SK-MEL-5 (cell line): Measurements from ENCODE around the gene COQ7. TPM values are rescaled to one million over a fixed set of nuclear protein-coding genes. Genes with fewer than 3 reads are reported as not detected.

Experiments
- DNase-seq: peaks from one replicate; pipeline ENCODE4 v3.0.0-alpha.2; 2016; ENCODE audit warnings: low read depth, low spot score
- in situ Hi-C: cut with HindIII; loops from 2 replicates; pipeline ENCODE4 v1.10.0; 2016; ENCODE audit warnings: low sequenced_read_pairs, high pct_unique_total_duplicates, low pct_unique_long_range_greater_than_20kb
- polyA plus RNA-seq, 2 experiments: library from polyadenylated mRNA; depleted of rRNA; stranded (reverse); fragments of >200 nt; gene quantifications; 2 replicates each; pipeline ENCODE4 v1.2.3, GENCODE V29; 2015
- total RNA-seq: library from RNA; depleted of rRNA; stranded (reverse); fragments of >200 nt; shearing (Covaris generic); gene quantifications from 2 replicates; pipeline ENCODE4 v1.2.3, GENCODE V29; 2014; rRNA removed

The COQ7 gene
- total RNA-seq = 23.4 and 26.4 TPM in 2 replicates
- 22.7 and 36.7 TPM in 2 replicates for polyA plus RNA-seq (2015; cell fraction: cytosol; rRNA removed)
- 18.3 and 22.0 TPM in 2 replicates for polyA plus RNA-seq (2015; cell fraction: nucleus; rRNA removed)

GRCh38 chr16:19067349-19068236 is at the start of gene COQ7:
TSS of gene COQ7 (plus strand) at chr16:19067614. CDS start at chr16:19067665, 51 bp downstream.
- peak; percentile 99 for DNase-seq
- in situ Hi-C loops = no loop called here

DNA sequence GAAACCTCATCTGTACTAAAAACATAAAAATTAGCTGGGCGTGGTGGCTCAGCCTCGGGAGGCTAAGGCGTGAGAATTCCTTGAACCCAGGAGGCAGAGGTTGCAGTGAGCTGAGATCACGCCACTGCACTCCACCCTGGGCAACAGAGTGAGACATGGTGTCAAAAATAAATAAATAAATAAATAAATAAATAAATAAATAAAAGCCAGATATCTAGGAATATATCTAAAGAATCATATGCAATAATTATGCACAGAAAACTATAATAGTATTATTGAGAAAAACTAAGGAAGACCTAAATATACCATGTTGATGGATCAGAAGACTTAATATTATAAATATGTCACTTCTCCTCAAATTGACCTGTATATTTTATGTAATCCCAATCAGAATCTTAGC is 46.7 kb upstream of the COQ7 start:
- in situ Hi-C loops = no loop called here
- no peak for DNase-seq

DNA sequence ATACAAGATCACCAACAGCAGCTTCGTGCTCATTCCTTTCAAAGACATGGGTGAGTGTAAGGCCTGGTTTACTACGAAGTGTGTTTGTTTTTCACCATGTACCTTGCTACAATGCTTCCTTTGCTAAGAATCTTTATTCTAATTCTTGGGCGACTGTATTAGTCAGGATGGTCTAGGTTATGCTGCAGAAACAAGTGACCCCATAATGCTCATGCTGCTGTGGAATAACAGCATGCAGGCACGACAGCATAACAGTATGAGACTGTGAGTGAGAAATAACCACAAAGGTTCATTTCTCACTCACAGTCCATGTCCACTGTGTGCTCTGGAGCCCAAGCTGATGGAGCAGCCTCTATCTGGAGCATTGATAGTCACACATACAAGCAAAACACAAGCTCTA is 45.7 kb upstream of the COQ7 start:
- no peak for DNase-seq
- in situ Hi-C loops = no loop called here

GRCh38 chr16:19027416-19027815 is 40.0 kb upstream of the COQ7 start:
- no peak for DNase-seq
- in situ Hi-C loops = no loop called here

DNA sequence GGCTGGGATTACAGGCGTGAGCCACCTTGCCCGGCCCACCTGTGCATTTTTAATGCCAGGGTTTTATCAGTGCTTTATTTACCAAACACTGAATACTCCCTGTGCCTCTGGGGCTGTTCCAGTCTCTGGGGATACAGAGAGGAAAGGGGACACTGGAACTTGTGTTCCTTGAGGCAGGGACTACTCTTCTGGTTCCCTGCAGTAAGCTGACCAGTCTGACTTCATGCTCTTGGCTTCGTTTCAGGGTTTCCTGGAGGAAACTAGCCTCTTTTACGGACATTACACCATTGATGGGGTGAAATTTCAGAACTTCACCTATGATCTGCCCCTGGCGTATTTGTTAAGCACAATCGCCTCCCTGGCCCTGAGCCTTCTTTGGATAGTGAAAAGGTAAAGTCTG is 37.4 kb upstream of the COQ7 start:
- DNase-seq = no peak
- in situ Hi-C loops = no loop called here

GRCh38 chr16:19031738-19032137 is 35.7 kb upstream of the COQ7 start:
- DNase-seq = no peak
- in situ Hi-C loops = no loop called here

DNA sequence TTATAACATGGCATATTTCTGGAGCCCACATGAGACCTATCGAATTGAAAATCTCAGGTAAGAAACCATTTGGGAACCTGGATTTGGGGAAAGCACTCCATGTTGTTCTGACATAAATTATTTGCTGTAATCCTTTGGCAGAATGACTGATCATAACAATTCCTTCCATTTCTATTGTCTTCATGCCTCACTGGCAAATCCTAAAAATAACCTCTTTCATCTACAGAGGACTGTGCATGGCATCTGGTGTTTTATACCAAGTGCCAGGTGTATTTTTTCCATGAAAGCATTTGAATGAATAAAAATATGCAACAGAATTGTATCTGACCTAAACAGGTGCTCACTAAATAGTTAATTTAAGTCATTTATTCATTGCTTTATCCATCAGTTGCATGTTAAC is 33.7 kb upstream of the COQ7 start:
- in situ Hi-C loops = no loop called here
- DNase-seq = no peak

DNA sequence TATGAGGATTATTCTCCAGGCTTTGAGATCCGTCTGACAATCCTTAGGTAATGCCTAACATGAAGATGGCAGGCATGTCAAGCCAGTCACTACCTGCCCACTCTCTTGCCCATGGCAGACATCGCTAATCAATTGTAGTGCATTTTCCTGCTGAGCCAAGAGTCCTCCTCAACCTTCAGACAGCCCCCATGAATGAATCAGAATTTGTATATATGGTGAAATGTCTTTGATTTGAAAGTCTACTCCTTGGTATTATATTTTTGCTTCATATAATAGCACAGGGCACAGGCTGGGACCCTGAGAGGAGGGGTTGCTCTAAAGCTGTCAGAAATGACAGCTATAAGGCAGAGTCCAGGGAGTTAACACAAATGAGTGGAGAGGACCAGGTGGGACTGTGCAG is 27.0 kb upstream of the COQ7 start:
- in situ Hi-C loops = no loop called here

GRCh38 chr16:19044769-19045168 is 22.6 kb upstream of the COQ7 start:
- no peak for DNase-seq
- in situ Hi-C loops = no loop called here

More for the DNA sequence above, 27.0 kb upstream of the COQ7 start:
- no peak for DNase-seq

- in situ Hi-C loops = no loop called here
- no peak for DNase-seq
Observed at GRCh38 chr16:19046062-19046461, 21.4 kb upstream of the COQ7 start.

GRCh38 chr16:19062706-19063105 is 4.7 kb upstream of the COQ7 start:
- no peak for DNase-seq
- in situ Hi-C loops = no loop called here

DNA sequence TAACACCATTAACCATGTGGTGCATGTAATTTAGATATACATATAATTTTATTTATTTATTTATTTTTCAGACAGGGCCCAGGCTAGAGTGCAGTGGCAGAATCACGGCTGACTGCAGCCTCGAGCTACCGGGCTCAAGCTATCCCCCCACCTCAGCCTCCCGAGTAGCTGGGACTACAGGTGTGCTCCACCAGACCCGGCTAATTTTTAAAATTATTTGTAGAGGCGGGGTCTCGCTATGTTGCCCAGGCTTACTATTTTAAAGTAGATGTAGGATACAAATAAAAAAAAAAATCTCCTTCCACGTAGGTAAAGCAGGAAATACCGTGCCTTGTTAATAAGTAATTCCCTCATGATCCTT is 446 bp upstream of the COQ7 start:
- in situ Hi-C loops = no loop called here
- no peak for DNase-seq

DNA sequence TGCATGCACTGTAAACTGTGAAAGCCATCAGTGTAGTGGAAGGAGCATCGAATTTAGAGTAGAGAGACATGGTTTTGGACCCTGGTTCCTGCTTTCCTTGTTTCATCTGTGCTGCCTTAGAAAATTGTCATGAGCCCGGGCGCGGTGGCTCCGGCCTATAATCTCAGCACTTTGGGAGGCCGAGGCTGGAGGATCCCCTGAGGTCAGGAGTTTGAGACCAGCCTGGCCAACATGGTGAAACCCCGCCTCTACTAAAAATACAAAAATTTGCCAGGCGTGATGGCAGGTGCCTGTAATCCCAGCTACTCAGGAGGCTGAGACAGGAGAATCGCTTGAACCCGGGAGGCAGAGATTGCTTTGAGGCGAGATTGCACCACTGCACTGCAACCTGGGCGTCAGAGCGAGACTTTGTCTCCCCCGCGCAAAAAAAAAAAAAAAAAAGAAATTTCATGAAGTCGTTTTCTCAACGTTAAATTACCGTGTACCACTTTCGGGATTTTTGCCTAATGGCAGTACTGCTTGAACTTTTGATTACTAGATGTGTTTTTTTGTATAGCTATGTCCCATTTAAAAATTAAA is 912 bp downstream of the COQ7 start:
- in situ Hi-C loops = no loop called here
- no peak for DNase-seq

DNA sequence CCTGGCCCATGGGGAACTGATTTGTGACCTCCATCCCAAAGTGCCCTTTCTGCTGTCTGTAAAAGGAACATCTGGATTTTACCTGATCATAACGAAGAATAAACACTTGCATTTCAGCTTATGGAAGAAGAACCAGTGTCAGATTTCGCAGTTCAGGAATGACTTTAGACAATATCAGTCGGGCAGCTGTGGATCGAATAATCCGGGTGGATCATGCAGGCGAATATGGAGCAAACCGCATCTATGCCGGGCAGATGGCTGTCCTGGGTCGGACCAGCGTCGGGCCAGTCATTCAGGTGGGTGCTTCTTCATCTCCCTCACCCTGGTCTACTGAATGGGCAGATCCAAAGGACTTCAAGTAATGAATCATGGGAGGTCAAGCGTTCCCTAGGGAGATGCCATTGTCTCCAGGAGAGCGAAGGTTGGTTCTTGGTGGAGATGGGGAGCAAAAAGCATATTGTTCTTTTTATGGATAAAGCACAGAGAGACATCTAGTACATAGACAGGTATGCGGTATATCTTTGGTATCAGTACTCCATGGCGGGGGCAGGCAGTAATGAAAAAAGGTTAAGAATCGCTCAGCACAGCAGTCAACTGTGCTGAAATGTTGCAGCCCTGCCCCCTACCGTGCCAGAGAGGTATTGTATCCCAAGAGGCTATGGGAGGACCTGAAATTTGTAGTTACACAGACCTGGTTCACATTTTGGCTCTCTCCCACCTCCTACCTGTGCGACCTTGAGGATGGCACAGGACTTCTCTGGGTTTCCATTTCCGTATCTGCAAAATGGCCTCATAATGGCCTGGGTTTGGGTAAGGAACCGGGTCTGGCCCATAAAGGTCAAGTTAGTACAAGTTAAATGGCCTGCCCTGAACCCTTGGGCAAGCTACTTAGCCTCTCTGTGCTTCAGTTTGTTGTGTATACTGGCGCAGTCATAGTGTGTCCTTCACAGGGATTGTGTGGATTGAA is 4.7 kb downstream of the COQ7 start:
- DNase-seq = peak; percentile 79
- in situ Hi-C loops = no loop called here

- no peak for DNase-seq
- in situ Hi-C loops = no loop called here
Observed at GRCh38 chr16:19073344-19073743, 5.9 kb downstream of the COQ7 start.

DNA sequence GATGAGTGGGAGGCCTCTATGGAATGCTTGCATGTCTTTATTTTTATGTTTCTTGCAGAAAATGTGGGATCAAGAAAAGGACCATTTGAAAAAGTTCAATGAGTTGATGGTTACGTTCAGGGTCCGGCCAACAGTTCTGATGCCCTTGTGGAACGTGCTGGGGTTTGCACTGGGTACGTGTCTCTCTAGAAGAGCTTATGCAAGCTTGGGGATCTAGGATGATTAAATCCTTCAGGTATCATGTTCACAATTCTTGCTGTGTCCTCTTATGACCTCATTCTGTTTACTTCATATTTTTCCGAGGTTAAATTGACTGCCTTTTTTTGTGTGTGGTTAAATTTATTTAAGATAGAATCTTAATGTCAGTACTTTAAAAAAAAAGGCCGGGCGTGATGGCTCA is 6.4 kb downstream of the COQ7 start:
- in situ Hi-C loops = no loop called here

DNA sequence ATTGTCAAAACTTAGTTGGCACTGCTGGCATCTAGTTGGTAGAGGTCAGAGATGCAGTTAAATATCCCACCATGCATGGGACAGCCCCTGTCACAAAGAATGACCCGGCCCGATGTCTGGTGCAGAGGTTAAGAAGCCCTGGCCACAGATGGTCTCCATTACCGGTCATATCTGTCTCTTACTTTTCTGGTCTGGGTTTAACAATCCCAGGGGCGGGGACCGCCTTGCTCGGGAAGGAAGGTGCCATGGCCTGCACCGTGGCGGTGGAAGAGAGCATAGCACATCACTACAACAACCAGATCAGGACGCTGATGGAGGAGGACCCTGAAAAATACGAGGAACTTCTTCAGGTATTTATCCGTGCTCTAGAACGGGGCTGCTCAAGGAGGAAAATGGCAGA is 8.1 kb downstream of the COQ7 start:
- no peak for DNase-seq
- in situ Hi-C loops = no loop called here

More for the DNA sequence above, 6.4 kb downstream of the COQ7 start:
- no peak for DNase-seq

DNA sequence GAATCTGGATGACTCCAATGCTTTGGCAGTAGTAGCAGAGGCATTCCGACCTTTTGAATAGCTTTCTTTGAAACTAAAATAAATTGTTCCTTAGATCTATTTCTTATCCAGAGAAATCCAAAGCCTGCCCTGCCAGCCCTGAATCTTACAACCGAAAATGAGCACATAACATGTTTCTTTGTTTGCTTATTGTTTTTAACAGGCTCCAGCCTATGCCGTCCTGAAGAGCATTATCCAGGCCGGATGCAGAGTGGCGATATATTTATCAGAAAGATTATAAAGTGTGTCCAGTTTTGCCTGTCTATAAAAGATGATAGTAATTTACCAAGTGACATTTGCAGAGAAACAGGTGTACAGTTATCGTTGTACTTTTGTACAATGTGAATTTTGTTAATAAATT is 10.5 kb downstream of the COQ7 start:
- no peak for DNase-seq
- in situ Hi-C loops = no loop called here
